Activated T-helper 1 cell treated with Interleukin-2 at 50 U/mL for 16 hours (primary cell): ENCODE results near the gene TMEM35B.
"Not testable (repeated sequence)": the region's sequence is repeated elsewhere in the genome, so short reads cannot be mapped to it uniquely, and the experiment has no call there.

Source experiments
- DNase-seq: peaks from one replicate; pipeline ENCODE4 v3.0.0-alpha.2; 2020; ENCODE audit warnings: low read depth

Gene TMEM35B

GRCh38 chr1:34976384-34977209, 8.6 kb downstream of the TMEM35B start:
- no peak for DNase-seq

GRCh38 chr1:34975771-34976170, 9.4 kb downstream of the TMEM35B start:
- DNase-seq, result no peak

- no peak for DNase-seq
Observed at GRCh38 chr1:34975338-34975737, 9.8 kb downstream of the TMEM35B start.

- DNase-seq, result no peak
Observed at GRCh38 chr1:34974626-34975025, 10.5 kb downstream of the TMEM35B start.

- DNase-seq, result no peak
Observed at GRCh38 chr1:34973326-34973725, 11.8 kb downstream of the TMEM35B start.

- DNase-seq, result no peak
Observed at GRCh38 chr1:34970829-34971228, 14.3 kb downstream of the TMEM35B start.

- DNase-seq, result no peak
Observed at GRCh38 chr1:34970220-34970735, 14.9 kb downstream of the TMEM35B start.

GRCh38 chr1:34968297-34968696, 16.9 kb downstream of the TMEM35B start:
- not testable (repeated sequence) for DNase-seq

- not testable (repeated sequence) for DNase-seq
Observed at GRCh38 chr1:34967672-34968071, 17.5 kb downstream of the TMEM35B start.

GRCh38 chr1:34965597-34965996, 19.6 kb downstream of the TMEM35B start:
- no peak for DNase-seq

- DNase-seq, result no peak
Observed at GRCh38 chr1:34950428-34950827, 34.7 kb downstream of the TMEM35B start.

- DNase-seq, result not testable (repeated sequence)
Observed at GRCh38 chr1:34948739-34949138, 36.4 kb downstream of the TMEM35B start.

- not testable (repeated sequence) for DNase-seq
Observed at GRCh38 chr1:34947641-34948314, 37.4 kb downstream of the TMEM35B start.

GRCh38 chr1:34946211-34946610, 38.9 kb downstream of the TMEM35B start:
- DNase-seq, result no peak

- DNase-seq, result not testable (repeated sequence)
Observed at GRCh38 chr1:34941798-34942197, 43.3 kb downstream of the TMEM35B start.
